K562 (cell line): ENCODE results near the gene ITPK1. TPM values are rescaled to one million over a fixed set of nuclear protein-coding genes. Genes with fewer than 3 reads are reported as not detected.

Source experiments
- ATAC-seq: fragments of 200-7000 bp; cut with Tn5 transposase; 3 replicates; pipeline ENCODE4 v1.9.1; 2020; ENCODE audit warnings: moderate library complexity
- BruUV-seq: library from RNA; stranded (reverse); fragments of 400-500 nt; replicated peaks from 2 replicates; lab custom pipeline; 2021; lab: Mats Ljungman, UMichigan
- CTCF ChIA-PET: fragments of 300-600 bp; formaldehyde crosslinking; extraction: SDS; loops from one replicate; lab custom pipeline; 2021; ENCODE audit warnings: low intra/inter-chr PET ratio; lab: Yijun Ruan, JAX
- POLR2A ChIA-PET: fragments of 300-600, 350-650 bp; sonication (Branson Sonifier 250); formaldehyde crosslinking; extraction: SDS; loops from one replicate; lab custom pipeline; 2021; ENCODE audit warnings: antibody characterized with exemption, inconsistent platforms; lab: Yijun Ruan, JAX
- DNase-seq, 4 experiments: peaks; one replicate each; pipeline versions ENCODE4 v3.0.0 to v3.0.0-alpha.2; 2011 to 2018; ENCODE audit warnings: low spot score in 3 of 4, mixed read lengths in 3 of 4; ENCODE audit errors: extremely low read depth in 1 of 4
- FAIRE-seq: peaks from 2 replicates; lab custom pipeline; 2011; peaks lifted over from hg19 to GRCh38; lab: Jason Lieb, UNC
- H2AFZ ChIP-seq: 2 replicates; pipeline ENCODE4 v1.6.0; 2011; ENCODE audit warnings: low read depth, low read length, control low read depth, inconsistent platforms
- H3K27ac ChIP-seq: fragments of 200-600 bp; 3 replicates; pipeline ENCODE4 v1.8.0; 2011; ENCODE audit warnings: low read depth, mild to moderate bottlenecking, control low read depth, inconsistent platforms, low read length, moderate library complexity, mixed read lengths; ENCODE audit errors: extremely low read depth
- H3K27me3 ChIP-seq, 2 experiments: fragments of 300-600 bp in 1 of 2; 2 replicates in 1 of 2; 3 replicates in 1 of 2; pipeline versions ENCODE4 v1.6.0 to v1.8.0; 2011; ENCODE audit warnings: inconsistent platforms in 2 of 2, low read length in 2 of 2, mild to moderate bottlenecking in 1 of 2, mixed read lengths in 1 of 2, moderate library complexity in 1 of 2; ENCODE audit not compliant: control insufficient read depth in 2 of 2, insufficient read depth in 2 of 2
- H3K36me3 ChIP-seq: fragments of 300-600 bp; 3 replicates; pipeline ENCODE4 v1.8.0; 2011; ENCODE audit warnings: mild to moderate bottlenecking, low read length, inconsistent platforms; ENCODE audit not compliant: control insufficient read depth, insufficient read depth
- H3K4me1 ChIP-seq, 2 experiments: fragments of 200-600 bp in 1 of 2; replicated peaks in 1 of 2; 2 replicates in 1 of 2; 3 replicates in 1 of 2; pipeline versions ENCODE4 v1.5.1 to v1.8.0; 2011; ENCODE audit warnings: inconsistent platforms in 2 of 2, low read length in 2 of 2, mild to moderate bottlenecking in 1 of 2, mixed read lengths in 1 of 2, moderate library complexity in 1 of 2; ENCODE audit not compliant: control insufficient read depth in 2 of 2, insufficient read depth in 2 of 2
- H3K4me2 ChIP-seq: 2 replicates; pipeline ENCODE4 v1.6.1; 2011; ENCODE audit warnings: low read length, control low read depth, inconsistent platforms, mixed read lengths; ENCODE audit not compliant: insufficient read depth
- H3K4me3 ChIP-seq: fragments of 200-600 bp; sonication (generic), shearing (Covaris generic); 2 replicates; pipeline ENCODE4 v1.5.1; 2016; ENCODE audit warnings: control low read depth, inconsistent platforms
- H3K79me2 ChIP-seq: fragments of 200-600 bp; 3 replicates; pipeline ENCODE4 v1.8.0; 2011; ENCODE audit warnings: low read length, inconsistent platforms; ENCODE audit not compliant: control insufficient read depth, insufficient read depth
- H3K9ac ChIP-seq, 2 experiments: 2 replicates each; pipeline versions ENCODE4 v1.6.0 to v1.6.1; 2011; ENCODE audit warnings: low read depth in 2 of 2, low read length in 2 of 2, control low read depth in 1 of 2, inconsistent platforms in 1 of 2, mild to moderate bottlenecking in 1 of 2, mixed read lengths in 1 of 2; ENCODE audit not compliant: insufficient read depth in 1 of 2
- H3K9me1 ChIP-seq: one replicate; pipeline ENCODE4 v1.6.0; 2011; ENCODE audit warnings: inconsistent platforms, mild to moderate bottlenecking, low read length, moderate library complexity; ENCODE audit not compliant: control insufficient read depth, insufficient read depth
- H3K9me3 ChIP-seq: replicated peaks from 2 replicates; pipeline ENCODE4 v1.5.1; 2011; ENCODE audit warnings: low read depth, low read length, inconsistent platforms; ENCODE audit not compliant: control insufficient read depth, insufficient read depth
- H4K20me1 ChIP-seq: replicated peaks from 2 replicates; pipeline ENCODE4 v1.6.1; 2011; ENCODE audit warnings: low read length, inconsistent platforms, mixed read lengths; ENCODE audit not compliant: control insufficient read depth, insufficient read depth
- NFE2 ChIP-seq: IDR thresholded peaks from 2 replicates; pipeline ENCODE4 v1.6.1; 2014; ENCODE audit warnings: antibody characterized with exemption, low read depth
- PHF8 ChIP-seq: fragments of 200-600 bp; sonication (generic); IDR thresholded peaks from 2 replicates; pipeline ENCODE4 v1.6.1; 2012; ENCODE audit warnings: mixed run types, mild to moderate bottlenecking, inconsistent platforms, low read length, moderate library complexity, borderline replicate concordance
- TAF9B ChIP-seq: fragments of 450-650 bp; IDR thresholded peaks from 2 replicates; pipeline ENCODE4 v1.6.1; 2018; ENCODE audit warnings: mild to moderate bottlenecking; ENCODE audit not compliant: partially characterized antibody
- XRCC3 ChIP-seq: fragments of 450-650 bp; IDR thresholded peaks from 2 replicates; pipeline ENCODE4 v1.6.1; 2017; ENCODE audit warnings: mild to moderate bottlenecking, moderate library complexity
- ZFX ChIP-seq: sonication (generic); formaldehyde crosslinking; IDR thresholded peaks from 2 replicates; pipeline ENCODE4 v1.8.0; 2022; ENCODE audit warnings: mild to moderate bottlenecking, missing genetic modification reagents, moderate library complexity
- WGBS: fragments of 100-300 bp; shearing (Covaris generic); methylation state at CpG from one replicate; pipeline ENCODE4 v1.1.6; 2016; ENCODE audit warnings: low coverage, mixed read lengths; ENCODE audit not compliant: insufficient coverage; ENCODE audit errors: missing lambda C conversion rate; 5-methylcytosine and 5-hydroxymethylcytosine counted together
- in situ Hi-C: fragments of 300-500 bp; cut with MboI; formaldehyde crosslinking; loops from 4 replicates; pipeline ENCODE4 v1.15.0; 2018; ENCODE audit warnings: inconsistent platforms, mixed read lengths
- intact Hi-C: fragments of 100-400 bp; cut with micrococcal nuclease; formaldehyde crosslinking; loops from 2 replicates; pipeline ENCODE4 v1.14.2; 2022
- polyA plus RNA-seq, 8 experiments: library from polyadenylated mRNA; depleted of rRNA in 4 of 8; stranded (reverse) in 5 of 8; unstranded in 3 of 8; fragments of >200 nt; fragmentation: Nextera tagmentation in 2 of 8; fragmentation: Illumina TruSeq in 1 of 8; extraction: Ambion mirVana in 2 of 8; extraction: Trizol in 1 of 8; gene quantifications; 2 replicates each; pipeline versions ENCODE4 v1.2.1 to v1.2.3, GENCODE V29; 2011 to 2014; ENCODE audit warnings: inconsistent platforms in 1 of 8, missing spikeins in 1 of 8
- total RNA-seq, 7 experiments: library from RNA; depleted of rRNA in 6 of 7; stranded (reverse); fragments of >200 nt in 6 of 7; fragmentation: Illumina TruSeq in 2 of 7; extraction: Trizol in 2 of 7; gene quantifications; 2 replicates each; pipeline versions ENCODE4 v1.2.1 to v1.2.3, GENCODE V29; 2011 to 2021; ENCODE audit warnings: low replicate concordance in 1 of 7
- TF ChIP-seq, protein P1 (sequence below): sonication (generic); formaldehyde crosslinking; IDR thresholded peaks from 2 replicates; pipeline ENCODE4 v1.8.1; 2023; ENCODE audit warnings: mild to moderate bottlenecking, missing genetic modification reagents
- TF ChIP-seq, protein P2 (sequence below): sonication (generic); formaldehyde crosslinking; IDR thresholded peaks from 2 replicates; pipeline ENCODE4 v1.8.1; 2022; ENCODE audit warnings: missing genetic modification reagents

ITPK1 gene
- total and polyA plus RNA-seq, 9 of the 15 experiments (the other 6 are each of a cell fraction or from before 2014, with no cell fraction given), result 1.2 to 39.2 (median 23.0) TPM

DNA sequence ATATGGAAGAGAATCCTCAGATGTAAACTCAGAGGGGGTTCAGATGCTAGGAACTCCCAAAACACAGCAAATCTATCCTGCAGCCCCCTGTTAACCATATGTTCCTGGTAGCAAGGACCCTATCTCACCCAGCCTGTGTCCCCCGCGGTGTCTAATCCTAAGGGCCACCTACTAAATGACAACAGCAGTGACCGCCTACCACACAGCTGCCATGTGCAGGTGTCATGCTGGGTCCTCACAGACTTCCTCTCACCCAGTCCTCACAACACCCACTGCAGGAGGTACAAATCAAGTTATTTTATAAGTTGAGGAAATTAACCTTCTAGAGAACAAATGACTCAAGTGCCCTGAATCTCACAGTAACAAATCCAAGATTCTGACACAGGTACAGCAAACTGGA, 73.9 kb downstream of the ITPK1 start:
- Histone ChIP-seq H3K4me2 (no peak overlapping the region), H4K20me1 (0 out of 2 replicates have a peak, but pooled peaks cover 4% of the 10 kb centered on the region), H3K9me1 (no peaks in the 10 kb centered on the region), H2AFZ (no peak overlapping the region), H3K27me3 (no peaks in the 10 kb centered on the region), H3K9me3 (no peaks in the 10 kb centered on the region), H3K36me3 (no peaks in the 10 kb centered on the region), H3K79me2 (no peaks in the 10 kb centered on the region; the same call in 2 of the 3 replicates), H3K4me1 (peaks cover 27 to 34% of the 10 kb centered on the region in 2 experiments), H3K9ac (no peak overlapping the region), H3K27ac (no peak overlapping the region), H3K4me3 (no peak overlapping the region)
- ATAC-seq, result no peak
- ChIA-PET CTCF (no interaction called here), POLR2A (no interaction called here)
- no TSS peak for BruUV-seq
- in situ Hi-C loops, result no loop called here
- FAIRE-seq, result no peak
- TF ChIP-seq NFE2, result no peak
- TF ChIP-seq ZFX (CRISPR knock-in tag), result no peak
- TF ChIP-seq TAF9B, result no peak
- TF ChIP-seq, protein P1, sequence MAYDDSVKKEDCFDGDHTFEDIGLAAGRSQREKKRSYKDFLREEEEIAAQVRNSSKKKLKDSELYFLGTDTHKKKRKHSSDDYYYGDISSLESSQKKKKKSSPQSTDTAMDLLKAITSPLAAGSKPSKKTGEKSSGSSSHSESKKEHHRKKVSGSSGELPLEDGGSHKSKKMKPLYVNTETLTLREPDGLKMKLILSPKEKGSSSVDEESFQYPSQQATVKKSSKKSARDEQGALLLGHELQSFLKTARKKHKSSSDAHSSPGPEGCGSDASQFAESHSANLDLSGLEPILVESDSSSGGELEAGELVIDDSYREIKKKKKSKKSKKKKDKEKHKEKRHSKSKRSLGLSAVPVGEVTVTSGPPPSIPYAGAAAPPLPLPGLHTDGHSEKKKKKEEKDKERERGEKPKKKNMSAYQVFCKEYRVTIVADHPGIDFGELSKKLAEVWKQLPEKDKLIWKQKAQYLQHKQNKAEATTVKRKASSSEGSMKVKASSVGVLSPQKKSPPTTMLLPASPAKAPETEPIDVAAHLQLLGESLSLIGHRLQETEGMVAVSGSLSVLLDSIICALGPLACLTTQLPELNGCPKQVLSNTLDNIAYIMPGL (CRISPR knock-in tag), result no peak
- no peak for TF ChIP-seq XRCC3
- TF ChIP-seq PHF8, result no peak
- TF ChIP-seq, protein P2, sequence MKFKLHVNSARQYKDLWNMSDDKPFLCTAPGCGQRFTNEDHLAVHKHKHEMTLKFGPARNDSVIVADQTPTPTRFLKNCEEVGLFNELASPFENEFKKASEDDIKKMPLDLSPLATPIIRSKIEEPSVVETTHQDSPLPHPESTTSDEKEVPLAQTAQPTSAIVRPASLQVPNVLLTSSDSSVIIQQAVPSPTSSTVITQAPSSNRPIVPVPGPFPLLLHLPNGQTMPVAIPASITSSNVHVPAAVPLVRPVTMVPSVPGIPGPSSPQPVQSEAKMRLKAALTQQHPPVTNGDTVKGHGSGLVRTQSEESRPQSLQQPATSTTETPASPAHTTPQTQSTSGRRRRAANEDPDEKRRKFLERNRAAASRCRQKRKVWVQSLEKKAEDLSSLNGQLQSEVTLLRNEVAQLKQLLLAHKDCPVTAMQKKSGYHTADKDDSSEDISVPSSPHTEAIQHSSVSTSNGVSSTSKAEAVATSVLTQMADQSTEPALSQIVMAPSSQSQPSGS (CRISPR knock-in tag), result no peak
- no peak for DNase-seq
- intact Hi-C loops, result no loop called here
- 60% methylated on average over 3 of the region's 3 CpGs for WGBS
